Measurements from ENCODE around the gene KCNAB3.

Gene KCNAB3

GRCh38 chr17:7940743-7941142 lies 11.1 kb upstream of the KCNAB3 start:
- no peak for DNase-seq (ENCODE audit: low read depth)
- TF ChIP-seq CTCF (conservative IDR thresholded peaks at IDR 0.05; ENCODE audit: low read depth, low read length) = no peak
- no peak overlapping the region for H3K4me3 ChIP-seq (ENCODE audit: low read depth, low read length)

GRCh38 chr17:7940034-7940433 lies 10.4 kb upstream of the KCNAB3 start:
- no peak for TF ChIP-seq CTCF (conservative IDR thresholded peaks at IDR 0.05; ENCODE audit: low read depth, low read length)
- DNase-seq (ENCODE audit: low read depth) = no peak

GRCh38 chr17:7935859-7936258 lies 6.2 kb upstream of the KCNAB3 start:
- DNase-seq (ENCODE audit: low read depth) = no peak
- TF ChIP-seq CTCF (conservative IDR thresholded peaks at IDR 0.05; ENCODE audit: low read depth, low read length) = no peak
- no peak overlapping the region for H3K4me3 ChIP-seq (ENCODE audit: low read depth, low read length)

More at GRCh38 chr17:7940034-7940433, 10.4 kb upstream of the KCNAB3 start:
- no peak overlapping the region for H3K4me3 ChIP-seq (ENCODE audit: low read depth, low read length)

GRCh38 chr17:7932949-7933348 lies 3.3 kb upstream of the KCNAB3 start:
- DNase-seq (ENCODE audit: low read depth) = peak; percentile 79
- peak; percentile 49 for TF ChIP-seq CTCF (conservative IDR thresholded peaks at IDR 0.05; ENCODE audit: low read depth, low read length)
- H3K4me3 ChIP-seq (ENCODE audit: low read depth, low read length) = peak overlapping the region; percentile 99

- peak; percentile 39 for DNase-seq (ENCODE audit: low read depth)
- TF ChIP-seq CTCF (conservative IDR thresholded peaks at IDR 0.05; ENCODE audit: low read depth, low read length) = no peak
Observed at GRCh38 chr17:7932483-7932891, 2.8 kb upstream of the KCNAB3 start.

GRCh38 chr17:7931709-7932482 lies 2.2 kb upstream of the KCNAB3 start, which contains the start of the genes CNTROB and TRAPPC1:
Gene CNTROB (plus strand): TSS chr17:7932206. CDS start chr17:7933080, 874 bp downstream.
Gene TRAPPC1 (minus strand): TSS chr17:7931946. CDS start chr17:7931829, 117 bp downstream.
- TF ChIP-seq CTCF (conservative IDR thresholded peaks at IDR 0.05; ENCODE audit: low read depth, low read length) = no peak
- peak; percentile 99 for DNase-seq (ENCODE audit: low read depth)
- H3K4me3 ChIP-seq (ENCODE audit: low read depth, low read length) = peak within 1 kb of the TSS; percentile 99

More at GRCh38 chr17:7932483-7932891, 2.8 kb upstream of the KCNAB3 start:
- H3K4me3 ChIP-seq (ENCODE audit: low read depth, low read length) = peak overlapping the region; percentile 99
